ENCODE results near the gene DTNB.

The DTNB gene

GRCh38 chr2:25362049-25362433 lies 311.3 kb downstream of the DTNB start:
- DNase-seq = peak; percentile 96

- DNase-seq = no peak
These were observed 311.9 kb downstream of the DTNB start for GRCh38 chr2:25361261-25362048.

GRCh38 chr2:25358836-25359235 lies 314.5 kb downstream of the DTNB start:
- no peak for DNase-seq

- no peak for DNase-seq
These were observed 315.0 kb downstream of the DTNB start for GRCh38 chr2:25358249-25358815.

GRCh38 chr2:25356088-25356487 lies 317.3 kb downstream of the DTNB start:
- no peak for DNase-seq

- DNase-seq = no peak
These were observed 318.1 kb downstream of the DTNB start for GRCh38 chr2:25355270-25355669.

- no peak for DNase-seq
These were observed 319.3 kb downstream of the DTNB start for GRCh38 chr2:25354116-25354515.

- no peak for DNase-seq
These were observed 324.0 kb downstream of the DTNB start for GRCh38 chr2:25349397-25349796.

- DNase-seq = no peak
These were observed 325.5 kb downstream of the DTNB start for GRCh38 chr2:25347846-25348245.

- DNase-seq = peak; percentile 20
These were observed 326.1 kb downstream of the DTNB start for GRCh38 chr2:25347205-25347815.

- no peak for DNase-seq
These were observed 330.1 kb downstream of the DTNB start for GRCh38 chr2:25343187-25343825.

GRCh38 chr2:25342372-25343186 lies 330.8 kb downstream of the DTNB start:
- DNase-seq = peak; percentile 73

- peak; percentile 60 for DNase-seq
These were observed 331.5 kb downstream of the DTNB start, which contains the start of gene DNMT3A for GRCh38 chr2:25341753-25342371. DNMT3A (minus strand) TSS chr2:25341925; CDS start chr2:25313984, 27,941 bp downstream.

GRCh38 chr2:25341011-25341727 lies 332.2 kb downstream of the DTNB start:
- DNase-seq = no peak

- DNase-seq = no peak
These were observed 333.0 kb downstream of the DTNB start for GRCh38 chr2:25340181-25340921.

GRCh38 chr2:25339791-25340180 lies 333.6 kb downstream of the DTNB start:
- no peak for DNase-seq

GRCh38 chr2:25339211-25339674 lies 334.1 kb downstream of the DTNB start:
- DNase-seq = no peak

- no peak for DNase-seq
These were observed 335.0 kb downstream of the DTNB start for GRCh38 chr2:25338401-25338800.

GRCh38 chr2:25337891-25338290 lies 335.5 kb downstream of the DTNB start:
- DNase-seq = no peak

GRCh38 chr2:25337276-25337675 lies 336.1 kb downstream of the DTNB start:
- no peak for DNase-seq

- DNase-seq = no peak
These were observed 337.0 kb downstream of the DTNB start for GRCh38 chr2:25336383-25336841.
